GM12865 (cell line): ENCODE measurements around the gene EPB41L2.

Experiments used
- DNase-seq: peaks from one replicate; pipeline ENCODE4 v3.0.0; 2010; ENCODE audit warnings: low read depth
- H3K4me3 ChIP-seq: 2 replicates; pipeline ENCODE4 v1.5.1; 2011; ENCODE audit warnings: mild to moderate bottlenecking, low read depth, low read length, control low read depth
- TF ChIP-seq, protein P1 (sequence below): IDR thresholded peaks from 2 replicates; pipeline ENCODE4 v1.5.1; 2011; ENCODE audit warnings: low read length, control low read depth, low read depth, inconsistent platforms; ENCODE audit not compliant: insufficient read depth; ENCODE audit errors: missing control alignments

The EPB41L2 gene

GRCh38 chr6:130840050-130840449, 223.0 kb downstream of the EPB41L2 start:
- TF ChIP-seq, protein P1, sequence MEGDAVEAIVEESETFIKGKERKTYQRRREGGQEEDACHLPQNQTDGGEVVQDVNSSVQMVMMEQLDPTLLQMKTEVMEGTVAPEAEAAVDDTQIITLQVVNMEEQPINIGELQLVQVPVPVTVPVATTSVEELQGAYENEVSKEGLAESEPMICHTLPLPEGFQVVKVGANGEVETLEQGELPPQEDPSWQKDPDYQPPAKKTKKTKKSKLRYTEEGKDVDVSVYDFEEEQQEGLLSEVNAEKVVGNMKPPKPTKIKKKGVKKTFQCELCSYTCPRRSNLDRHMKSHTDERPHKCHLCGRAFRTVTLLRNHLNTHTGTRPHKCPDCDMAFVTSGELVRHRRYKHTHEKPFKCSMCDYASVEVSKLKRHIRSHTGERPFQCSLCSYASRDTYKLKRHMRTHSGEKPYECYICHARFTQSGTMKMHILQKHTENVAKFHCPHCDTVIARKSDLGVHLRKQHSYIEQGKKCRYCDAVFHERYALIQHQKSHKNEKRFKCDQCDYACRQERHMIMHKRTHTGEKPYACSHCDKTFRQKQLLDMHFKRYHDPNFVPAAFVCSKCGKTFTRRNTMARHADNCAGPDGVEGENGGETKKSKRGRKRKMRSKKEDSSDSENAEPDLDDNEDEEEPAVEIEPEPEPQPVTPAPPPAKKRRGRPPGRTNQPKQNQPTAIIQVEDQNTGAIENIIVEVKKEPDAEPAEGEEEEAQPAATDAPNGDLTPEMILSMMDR = no peak
- no peak for DNase-seq
- no peak overlapping the region for H3K4me3 ChIP-seq

- H3K4me3 ChIP-seq = no peak overlapping the region
- DNase-seq = no peak
- TF ChIP-seq, protein P1 = no peak
Observed at GRCh38 chr6:130839379-130839778, 223.7 kb downstream of the EPB41L2 start.

- H3K4me3 ChIP-seq = no peak overlapping the region
- no peak for DNase-seq
- TF ChIP-seq, protein P1 = no peak
Observed at GRCh38 chr6:130838951-130839350, 224.1 kb downstream of the EPB41L2 start.

- no peak for DNase-seq
- TF ChIP-seq, protein P1 = no peak
- no peak overlapping the region for H3K4me3 ChIP-seq
Observed at GRCh38 chr6:130838250-130838860, 224.7 kb downstream of the EPB41L2 start.

DNA sequence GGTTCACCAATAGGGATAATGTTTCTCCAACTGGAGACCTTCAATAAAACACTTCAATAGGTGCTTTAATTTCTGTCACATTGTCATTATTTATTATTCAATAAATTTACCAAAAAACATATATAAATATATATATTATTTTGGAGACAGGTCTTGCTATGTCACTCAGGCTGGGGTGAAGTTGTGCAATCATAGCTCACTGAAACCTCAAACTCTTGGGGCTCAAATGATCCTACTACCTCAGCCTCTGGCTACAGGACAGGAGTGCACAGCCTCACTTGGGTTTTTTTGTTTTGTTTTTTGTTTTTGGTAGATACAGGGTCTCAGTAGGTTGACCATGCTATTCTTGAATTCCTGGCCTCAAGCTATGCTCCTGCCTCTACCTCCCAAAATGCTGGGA, 226.0 kb downstream of the EPB41L2 start:
- no peak for DNase-seq
- no peak overlapping the region for H3K4me3 ChIP-seq
- TF ChIP-seq, protein P1 = no peak

DNA sequence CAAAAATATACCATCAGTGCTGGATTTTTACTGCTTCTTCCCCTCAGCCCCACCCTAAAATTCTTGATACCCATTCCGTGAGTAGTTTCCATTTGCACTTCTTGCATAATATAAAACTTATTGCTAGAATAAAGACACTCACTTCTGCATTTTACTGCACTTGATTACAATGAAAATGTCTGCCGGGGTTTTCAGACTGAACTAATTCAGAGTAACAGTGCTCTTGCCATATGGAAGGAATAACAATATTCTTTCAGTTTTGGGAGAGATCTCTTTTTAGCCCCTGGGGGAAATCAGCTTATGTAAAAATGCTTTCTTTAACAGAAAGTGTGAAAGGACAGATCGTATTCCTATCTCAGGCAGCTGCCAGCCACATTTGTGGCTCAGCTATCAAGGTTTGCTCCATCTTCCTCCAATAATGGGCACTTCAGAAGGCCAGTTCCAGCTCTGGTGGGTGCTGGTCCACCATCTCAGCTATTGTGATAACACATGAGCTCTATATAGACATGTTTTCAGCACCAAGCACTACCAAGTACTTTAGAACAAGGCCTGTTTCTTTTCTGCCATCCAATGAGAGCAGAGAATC, 226.9 kb downstream of the EPB41L2 start:
- no peak for DNase-seq
- TF ChIP-seq, protein P1 = no peak
- H3K4me3 ChIP-seq = no peak overlapping the region
